Stimulated activated CD4-positive, alpha-beta T cell treated with anti-CD3 and anti-CD28 coated beads, Interleukin-4, amount 100 ng/mL, for 4 hours (primary cell): Measurements from ENCODE around the gene EPHA2.

Experiments
- DNase-seq, 2 experiments: peaks; one replicate each; pipeline ENCODE4 v3.0.0-alpha.2; 2020

Gene EPHA2

DNA sequence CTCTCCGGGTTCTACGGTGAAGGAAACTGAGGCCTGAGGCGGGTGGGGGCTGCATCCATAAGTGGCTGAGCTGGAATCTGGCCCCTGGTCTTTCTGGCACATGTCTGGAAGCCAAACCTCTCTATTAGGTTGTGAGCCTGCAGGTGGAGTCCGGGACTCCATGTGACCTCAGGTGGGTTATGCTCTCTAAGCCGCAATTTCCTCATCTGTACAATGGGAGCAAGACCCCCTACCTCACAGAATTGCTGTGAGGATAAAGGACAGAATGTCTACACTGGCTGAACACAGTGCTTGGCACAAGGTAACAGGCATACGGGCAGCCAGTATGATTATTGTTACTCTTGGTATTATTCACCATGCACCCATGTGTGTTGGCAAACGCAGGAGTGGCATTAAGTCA is 6.7 kb downstream of the EPHA2 start:
- DNase-seq, result no peak

GRCh38 chr1:16148329-16149092 is 7.4 kb downstream of the EPHA2 start:
- DNase-seq, result no peak

DNA sequence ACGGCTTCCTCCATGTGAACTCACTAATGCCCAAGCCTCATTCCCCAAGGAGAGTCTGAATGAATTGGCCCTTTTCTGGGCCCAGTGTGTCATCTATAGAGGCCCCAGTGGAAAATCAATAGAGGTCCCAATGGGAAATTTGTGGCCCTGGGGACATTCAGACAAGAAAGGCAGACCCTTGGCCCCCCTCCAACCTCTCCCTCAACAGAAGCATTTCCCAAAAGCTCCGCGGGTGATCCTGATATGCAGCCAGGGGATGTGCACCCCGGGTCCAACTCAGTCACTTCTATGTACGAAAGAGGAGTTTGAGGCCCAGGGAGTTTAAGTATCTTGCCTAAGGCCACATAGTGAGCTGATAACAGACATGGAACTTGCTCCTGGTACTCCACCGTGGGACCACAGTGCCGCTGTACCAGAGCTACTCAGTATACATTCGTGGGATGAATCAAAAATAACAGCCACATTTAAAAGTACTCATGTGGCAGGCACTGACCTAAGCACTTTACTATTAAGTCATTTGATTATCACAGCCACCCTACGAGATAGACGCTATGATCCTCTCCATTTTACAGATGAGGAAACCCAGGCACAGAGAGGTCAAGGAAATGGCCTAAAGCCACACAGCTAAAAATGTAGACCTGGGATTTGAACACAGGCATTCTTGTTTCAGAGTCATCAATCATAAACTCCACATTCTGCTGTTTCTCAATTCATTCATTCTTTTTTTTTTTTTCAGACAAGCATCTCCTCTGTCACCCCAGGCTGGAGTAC is 8.5 kb downstream of the EPHA2 start:
- no peak for DNase-seq

DNA sequence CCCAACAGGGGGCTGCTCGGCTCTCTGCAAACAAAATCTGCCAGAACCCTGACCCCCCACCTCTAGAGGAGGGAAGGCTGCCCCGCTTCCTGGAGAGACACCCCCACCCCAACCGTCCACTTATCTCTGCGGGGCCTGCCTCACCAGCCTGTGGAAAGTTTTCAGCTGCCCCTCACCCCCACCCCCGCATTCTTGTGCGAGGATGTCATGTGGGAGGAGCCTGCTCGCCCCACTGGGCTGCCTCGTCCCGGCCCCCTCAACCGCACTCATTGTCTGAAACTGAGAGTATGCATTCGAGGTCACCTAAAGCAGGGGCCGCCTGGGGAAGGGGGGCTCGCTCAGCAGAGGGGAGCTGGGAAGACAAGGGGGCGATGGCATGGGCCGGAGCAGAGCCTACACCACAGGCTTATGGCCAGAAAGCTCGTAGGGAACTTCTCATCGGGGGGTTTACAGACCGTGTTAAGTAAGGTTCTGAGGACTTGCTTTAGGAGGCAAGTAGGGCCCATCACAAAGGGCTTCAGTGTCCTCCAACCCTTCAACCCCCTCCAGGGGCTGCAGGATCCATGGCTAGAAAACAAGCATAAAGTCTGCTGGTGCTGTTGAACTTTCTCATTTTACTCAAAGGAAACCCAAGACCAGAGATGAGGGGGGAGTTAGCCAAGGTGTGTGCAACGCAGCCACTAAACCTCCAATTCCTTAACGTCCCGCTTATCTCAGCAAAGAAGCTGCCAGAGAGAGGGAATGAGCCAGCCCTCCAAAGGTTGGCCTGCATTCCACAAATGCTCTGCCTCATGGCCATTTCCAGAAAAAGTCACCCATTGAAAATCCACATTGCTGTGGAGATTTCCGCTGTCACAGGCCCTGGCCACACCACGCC is 9.4 kb downstream of the EPHA2 start:
- DNase-seq, result no peak

- DNase-seq, result no peak
These were observed 10.1 kb downstream of the EPHA2 start for GRCh38 chr1:16145662-16146278.

GRCh38 chr1:16145030-16145661 is 10.7 kb downstream of the EPHA2 start:
- no peak for DNase-seq

DNA sequence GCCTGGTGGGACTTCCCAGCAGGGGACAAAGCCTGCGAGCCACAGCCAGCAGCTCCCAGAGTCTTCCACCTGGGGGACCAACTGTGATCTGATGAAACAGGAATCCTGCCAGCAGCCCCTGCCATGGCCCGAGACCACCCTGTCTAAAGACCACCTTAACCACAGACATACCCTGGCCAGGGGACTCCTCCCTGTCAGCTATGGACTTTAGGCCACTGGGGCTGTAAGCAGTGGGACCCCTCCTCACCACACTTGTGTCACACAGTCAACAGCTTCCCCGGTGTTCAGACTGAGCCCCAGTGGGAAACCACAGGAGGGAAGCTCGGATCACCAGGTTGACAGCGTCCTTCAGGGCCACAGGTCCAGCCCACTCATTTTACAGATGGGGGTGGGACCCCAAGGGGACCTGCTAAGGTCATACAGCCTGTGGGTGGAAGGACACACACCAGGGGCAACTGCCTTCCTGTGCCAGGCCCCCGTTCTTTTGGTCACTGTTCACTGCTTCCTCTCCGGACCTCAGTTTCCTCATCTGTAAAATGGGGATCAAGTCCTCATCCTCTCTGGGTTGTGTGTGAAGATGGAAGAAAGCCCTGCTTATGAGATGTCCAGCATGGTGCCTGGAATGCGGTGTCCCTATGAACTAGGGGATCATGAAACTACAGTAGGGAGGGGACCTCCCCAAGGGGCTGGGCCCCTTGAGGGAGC is 11.4 kb downstream of the EPHA2 start:
- no peak for DNase-seq

GRCh38 chr1:16143566-16144324 is 12.1 kb downstream of the EPHA2 start:
- DNase-seq, result no peak

GRCh38 chr1:16143005-16143565 is 12.8 kb downstream of the EPHA2 start:
- DNase-seq, result no peak

DNA sequence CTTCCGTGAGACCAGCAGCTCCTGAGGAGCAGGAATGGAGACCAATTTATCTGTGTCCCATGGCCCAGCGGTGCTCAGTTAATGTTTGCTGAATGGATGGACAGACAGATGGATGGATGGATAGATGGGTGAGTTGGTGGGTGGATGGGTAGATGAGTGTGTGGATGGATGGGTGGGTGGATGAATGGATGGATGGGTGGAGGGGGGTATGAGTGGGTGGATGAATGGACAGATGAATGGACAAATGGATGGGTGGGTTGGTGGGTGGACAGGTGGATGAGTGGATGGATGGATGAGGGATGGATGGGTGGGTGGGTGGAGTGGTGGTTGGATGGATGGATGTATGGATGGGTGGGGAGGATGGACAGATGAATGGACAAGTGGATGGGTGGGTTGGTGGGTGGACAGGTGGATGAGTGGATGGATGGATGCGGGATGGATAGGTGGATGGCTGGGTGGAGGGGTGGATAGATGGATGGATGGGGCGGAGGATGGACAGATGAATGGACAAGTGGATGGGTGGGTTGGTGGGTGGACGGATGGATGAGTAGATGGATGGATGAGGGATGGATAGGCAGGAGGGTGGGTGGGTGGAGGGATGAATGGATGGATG is 13.4 kb downstream of the EPHA2 start:
- DNase-seq, result no peak

DNA sequence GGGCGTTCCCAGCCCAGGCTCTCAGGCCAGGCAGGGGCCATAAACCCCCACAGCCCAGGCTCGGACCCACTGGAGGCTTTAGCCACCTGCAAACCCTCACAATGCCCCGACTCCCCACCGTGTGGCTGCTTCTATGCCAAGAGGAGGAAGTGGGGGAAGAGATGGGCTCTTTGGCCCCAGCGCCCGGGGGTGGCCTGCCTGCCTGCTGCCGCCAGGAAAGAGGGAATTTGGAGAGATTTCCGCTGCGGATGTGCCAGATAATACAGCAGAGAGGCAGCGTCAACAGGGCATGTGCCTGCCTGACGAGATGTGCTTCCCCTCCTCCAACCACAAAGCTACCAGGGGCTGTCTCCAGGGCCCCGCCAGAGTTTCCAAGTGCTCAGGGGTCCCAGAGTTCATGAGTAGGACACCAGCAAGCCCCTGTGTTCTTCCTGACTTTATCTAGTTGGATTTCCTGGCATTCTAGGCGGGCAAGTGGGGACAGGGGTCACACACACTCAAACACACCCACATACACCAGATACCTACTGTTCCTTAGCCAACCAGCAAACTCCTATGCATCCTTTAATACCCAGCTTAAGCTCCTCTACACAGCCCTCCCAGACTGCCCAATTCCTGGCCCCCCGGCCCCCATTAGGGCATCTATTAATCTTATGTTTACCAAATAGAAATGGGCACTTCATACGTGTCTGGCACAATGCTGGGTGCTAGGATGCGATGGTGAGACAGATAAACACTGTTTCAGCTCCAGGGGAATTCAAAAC is 14.1 kb downstream of the EPHA2 start:
- DNase-seq, result no peak

- DNase-seq, result no peak
These were observed 15.7 kb downstream of the EPHA2 start for GRCh38 chr1:16140068-16140596.

DNA sequence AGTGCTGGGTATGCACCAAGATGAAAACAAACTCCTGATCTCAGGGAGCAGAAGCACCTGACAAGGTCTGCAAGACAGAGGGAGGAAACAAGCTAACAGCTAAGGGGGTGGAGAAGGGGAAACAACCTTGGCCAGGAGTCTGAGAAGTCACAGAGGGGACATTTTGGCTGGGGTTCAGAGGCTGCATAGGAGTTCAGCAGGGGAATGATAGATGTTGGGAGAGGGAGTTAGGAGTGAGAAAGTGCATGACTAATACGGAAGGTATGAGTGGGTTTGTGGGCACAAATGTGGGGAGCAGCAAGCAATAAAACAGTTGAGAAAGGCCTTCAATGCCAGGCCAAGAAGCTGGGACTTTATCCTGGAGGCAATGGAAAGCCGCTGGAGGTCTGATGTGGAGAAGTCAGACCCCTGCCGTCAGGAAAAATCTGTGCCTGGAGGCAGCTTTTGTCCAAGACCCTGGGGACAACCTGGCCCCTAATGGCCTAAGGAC is 16.4 kb downstream of the EPHA2 start:
- DNase-seq, result no peak

DNA sequence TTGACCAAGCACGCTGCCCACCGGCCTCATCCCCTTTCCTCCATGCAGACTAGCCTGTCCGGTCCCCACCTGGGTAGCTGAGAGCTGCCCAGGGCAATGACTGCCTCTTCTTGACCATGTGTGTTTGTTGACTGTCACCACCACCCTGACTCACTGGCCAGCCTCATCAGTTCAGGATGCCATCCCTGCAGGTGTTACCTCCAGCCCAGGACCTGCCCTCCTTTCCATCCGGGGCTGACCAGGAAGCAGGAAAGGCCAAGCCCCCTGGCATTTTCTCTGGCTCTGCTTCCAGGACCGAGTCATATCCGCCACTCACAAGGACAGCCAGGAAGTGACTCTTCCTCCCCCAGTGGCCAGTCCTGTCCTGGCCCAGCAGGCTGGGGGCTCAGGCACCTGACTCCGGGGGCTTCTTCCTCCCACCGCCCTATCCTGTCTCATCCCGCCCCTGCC is 17.1 kb downstream of the EPHA2 start:
- DNase-seq, result no peak

- DNase-seq, result no peak
These were observed 17.9 kb downstream of the EPHA2 start for GRCh38 chr1:16137890-16138467.

DNA sequence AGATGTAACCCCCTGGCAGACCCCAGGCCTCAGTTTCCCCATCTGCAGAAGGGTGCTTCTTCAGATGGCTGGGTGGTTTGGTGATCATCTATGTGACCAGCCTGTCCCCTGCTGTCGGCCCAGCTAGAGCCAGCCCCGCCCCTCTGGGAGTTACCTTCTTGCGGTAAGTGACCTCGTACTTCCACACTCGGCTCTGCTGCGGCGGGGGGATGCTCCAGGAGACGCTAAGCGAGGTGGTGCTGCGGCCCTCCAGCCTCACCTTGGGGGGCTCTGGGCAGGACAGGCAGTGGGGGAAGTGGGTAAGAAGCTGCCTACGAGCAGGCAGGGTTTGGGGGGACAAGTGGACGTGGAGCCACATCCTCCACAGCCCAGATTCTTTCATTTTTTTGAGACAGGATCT is 20.4 kb downstream of the EPHA2 start:
- no peak for DNase-seq

- DNase-seq, result no peak
These were observed 21.0 kb downstream of the EPHA2 start for GRCh38 chr1:16134906-16135305.

DNA sequence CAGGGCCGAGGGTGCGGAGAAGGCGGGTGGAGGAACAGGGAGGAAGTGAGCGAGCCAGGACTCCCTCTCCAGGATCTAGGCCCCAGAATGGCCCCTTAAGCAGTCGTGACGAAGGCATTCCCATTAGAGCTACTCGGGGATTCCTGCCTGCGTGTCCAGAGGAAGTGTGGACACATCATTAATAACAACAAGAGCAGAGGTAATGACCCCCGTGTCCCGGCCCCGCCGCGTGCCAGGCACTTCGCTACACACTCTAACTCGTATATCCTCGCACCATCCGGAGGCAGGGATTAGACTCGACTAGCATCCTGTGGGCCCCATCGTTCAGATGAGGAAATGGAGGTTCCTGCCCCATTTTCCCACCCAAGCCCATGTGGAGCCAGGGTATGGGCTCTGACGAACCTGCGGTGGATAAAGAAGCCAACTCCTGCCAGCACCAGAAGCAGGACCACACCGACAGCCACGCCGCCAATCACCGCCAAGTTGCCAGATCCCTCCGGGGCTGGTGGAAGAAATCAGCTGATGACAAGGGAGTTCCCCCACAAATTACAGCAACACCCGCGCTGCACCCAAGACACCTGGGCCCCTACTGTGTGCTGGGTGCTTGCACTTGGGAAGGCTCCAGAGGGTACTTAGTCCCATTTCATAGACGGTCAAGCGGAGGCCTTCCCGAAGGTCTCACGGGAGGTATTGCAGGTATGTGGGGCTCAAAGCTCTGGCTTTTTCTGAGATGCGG is 21.6 kb downstream of the EPHA2 start:
- no peak for DNase-seq
